Umbilical cord (tissue), 2 donors: ENCODE data around the gene BCL11B. TPM values are rescaled to one million over a fixed set of nuclear protein-coding genes. Genes with fewer than 3 reads are reported as not detected.

Source experiments
- DNase-seq: peaks from one replicate; pipeline ENCODE4 v3.0.0-alpha.2; 2015; ENCODE audit warnings: low spot score
- total RNA-seq: library from RNA; depleted of rRNA; stranded (reverse); fragments of >200 nt; gene quantifications from one replicate; pipeline ENCODE4 v1.2.3, GENCODE V29; 2014; ENCODE audit warnings: low replicate concordance; ENCODE audit not compliant: insufficient read depth

BCL11B gene
- total RNA-seq, 1 donor from 2014 or later: 2.6 TPM

- no peak for DNase-seq
Measured at GRCh38 chr14:99287269-99287942, 15.4 kb upstream of the BCL11B start.

- DNase-seq: no peak
Measured at GRCh38 chr14:99286761-99287160, 14.8 kb upstream of the BCL11B start.

GRCh38 chr14:99284254-99285004 is 12.4 kb upstream of the BCL11B start:
- DNase-seq: no peak

- DNase-seq: no peak
Measured at GRCh38 chr14:99282261-99283050, 10.5 kb upstream of the BCL11B start.

- DNase-seq: no peak
Measured at GRCh38 chr14:99281396-99281795, 9.4 kb upstream of the BCL11B start.

- no peak for DNase-seq
Measured at GRCh38 chr14:99280852-99281251, 8.9 kb upstream of the BCL11B start.

GRCh38 chr14:99280066-99280731 is 8.2 kb upstream of the BCL11B start:
- DNase-seq: no peak

- no peak for DNase-seq
Measured at GRCh38 chr14:99278836-99279235, 6.8 kb upstream of the BCL11B start.

GRCh38 chr14:99277530-99277929 is 5.5 kb upstream of the BCL11B start:
- DNase-seq: no peak

- DNase-seq: no peak
Measured at GRCh38 chr14:99276482-99276881, 4.5 kb upstream of the BCL11B start.

- no peak for DNase-seq
Measured at GRCh38 chr14:99275222-99275584, 3.2 kb upstream of the BCL11B start.

GRCh38 chr14:99274346-99275221 is 2.6 kb upstream of the BCL11B start:
- DNase-seq: peak; percentile 95

GRCh38 chr14:99273766-99274345 is 1.9 kb upstream of the BCL11B start:
- no peak for DNase-seq

GRCh38 chr14:99272899-99273765 is 1.1 kb upstream of the BCL11B start:
- peak; percentile 62 for DNase-seq

- no peak for DNase-seq
Measured at GRCh38 chr14:99272632-99272898, 568 bp upstream of the BCL11B start.

- DNase-seq: no peak
Measured at GRCh38 chr14:99271221-99271941, 616 bp downstream of the BCL11B start.

- no peak for DNase-seq
Measured at GRCh38 chr14:99270458-99271220, 1.4 kb downstream of the BCL11B start.
